Colon (tissue), 2 donors: ENCODE data around the gene FLT1.

Source experiments
- FAIRE-seq: peaks from 2 replicates; lab custom pipeline; 2012; peaks lifted over from hg19 to GRCh38; lab: Jason Lieb, UNC
- donor health status: control.
- donor health status: control.

FLT1 gene

DNA sequence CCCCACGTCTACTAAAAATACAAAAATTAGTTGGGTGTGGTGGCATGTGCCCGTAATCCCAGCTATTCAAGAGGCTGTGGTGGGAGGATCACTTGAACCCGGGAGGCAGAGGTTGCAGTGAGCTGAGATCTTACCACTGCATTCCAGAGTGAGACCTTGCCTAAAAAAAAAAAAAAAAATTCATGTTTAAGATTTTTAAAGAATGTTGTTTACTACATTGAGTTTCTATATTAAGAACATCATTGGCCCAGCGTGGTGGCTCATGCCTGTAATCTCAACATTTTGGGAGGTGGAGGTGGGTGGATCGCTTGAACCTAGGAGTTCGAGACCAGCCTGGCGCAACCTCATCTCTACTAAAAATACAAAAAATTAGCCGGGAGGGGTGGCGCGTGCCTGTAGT lies 31.9 kb upstream of the FLT1 start:
- no peak for FAIRE-seq

DNA sequence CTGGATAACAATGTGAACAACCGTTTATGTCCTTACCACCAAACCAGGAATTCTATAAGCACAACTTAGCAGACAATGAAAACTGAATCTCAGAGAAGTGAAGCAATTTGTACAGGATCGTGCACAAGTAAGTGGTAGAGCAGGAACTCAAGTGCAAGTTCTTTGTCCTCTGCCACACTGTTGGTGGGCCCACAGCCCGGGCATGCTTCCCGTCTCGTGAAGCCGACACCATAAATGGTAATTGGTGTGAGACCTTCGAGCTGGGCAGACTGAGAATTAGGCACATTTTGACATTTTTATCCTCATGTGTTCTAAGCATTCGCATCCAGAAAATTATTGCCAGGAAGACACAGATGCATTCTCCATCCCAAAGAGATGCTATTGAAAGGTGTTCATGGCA lies 27.9 kb upstream of the FLT1 start:
- no peak for FAIRE-seq

DNA sequence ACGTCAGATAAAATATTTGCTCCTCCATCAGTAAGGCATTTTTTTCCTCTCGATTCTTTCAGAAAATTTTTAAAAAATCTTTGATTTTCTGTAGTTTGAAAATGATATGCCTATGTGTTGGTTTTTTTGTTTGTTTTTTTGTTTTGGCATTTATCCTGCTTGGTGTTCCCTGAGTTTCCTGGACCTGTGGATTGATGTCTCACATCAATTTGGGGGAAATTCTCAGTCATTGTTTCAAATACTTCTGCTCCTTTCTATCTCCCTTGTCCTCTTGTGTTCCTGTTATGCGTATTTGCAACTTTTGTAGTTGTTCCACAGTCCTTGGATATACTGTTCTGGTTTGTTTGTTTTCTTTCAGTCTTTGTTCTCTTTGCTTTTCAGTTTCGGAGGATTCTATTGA lies 18.8 kb upstream of the FLT1 start:
- FAIRE-seq, result no peak

DNA sequence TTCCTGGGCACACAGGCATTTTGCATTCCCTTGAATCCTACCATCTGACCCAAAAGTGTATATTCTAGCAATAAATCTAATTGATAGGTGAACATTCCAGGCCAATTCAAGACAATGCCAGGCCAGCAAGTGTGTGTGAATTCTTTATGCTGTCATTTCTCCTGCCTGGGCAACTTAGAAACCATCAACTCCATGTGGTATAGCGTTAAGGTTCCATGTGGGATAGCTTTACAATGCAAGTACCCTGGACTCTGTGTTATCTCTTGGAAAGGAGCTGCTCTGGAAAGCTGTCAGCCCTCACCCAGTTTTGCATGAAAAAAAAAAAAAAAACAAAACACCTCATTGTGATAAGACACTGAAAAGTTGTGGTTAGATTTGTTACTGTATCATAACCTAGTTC lies 15.6 kb upstream of the FLT1 start:
- no peak for FAIRE-seq

DNA sequence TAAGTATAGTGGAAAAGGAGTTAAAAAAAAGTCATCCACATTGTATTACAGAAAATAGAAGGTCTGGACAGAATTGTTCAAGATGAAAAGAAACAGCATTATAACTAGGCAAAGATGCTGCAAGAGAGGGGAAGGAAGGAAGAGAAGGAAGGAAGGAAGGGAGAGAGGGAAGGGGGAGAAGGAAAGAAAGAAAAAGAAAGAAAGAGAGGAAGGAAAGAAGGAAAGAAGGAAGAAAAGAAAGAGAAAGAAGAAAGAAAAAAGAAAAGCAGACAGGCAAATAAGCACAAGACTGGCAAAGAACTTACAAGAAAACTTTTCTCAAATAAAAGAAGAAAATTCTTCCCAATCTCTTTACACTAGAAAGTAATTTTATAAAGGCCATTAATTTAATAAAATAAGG lies 15.1 kb upstream of the FLT1 start:
- FAIRE-seq, result no peak

DNA sequence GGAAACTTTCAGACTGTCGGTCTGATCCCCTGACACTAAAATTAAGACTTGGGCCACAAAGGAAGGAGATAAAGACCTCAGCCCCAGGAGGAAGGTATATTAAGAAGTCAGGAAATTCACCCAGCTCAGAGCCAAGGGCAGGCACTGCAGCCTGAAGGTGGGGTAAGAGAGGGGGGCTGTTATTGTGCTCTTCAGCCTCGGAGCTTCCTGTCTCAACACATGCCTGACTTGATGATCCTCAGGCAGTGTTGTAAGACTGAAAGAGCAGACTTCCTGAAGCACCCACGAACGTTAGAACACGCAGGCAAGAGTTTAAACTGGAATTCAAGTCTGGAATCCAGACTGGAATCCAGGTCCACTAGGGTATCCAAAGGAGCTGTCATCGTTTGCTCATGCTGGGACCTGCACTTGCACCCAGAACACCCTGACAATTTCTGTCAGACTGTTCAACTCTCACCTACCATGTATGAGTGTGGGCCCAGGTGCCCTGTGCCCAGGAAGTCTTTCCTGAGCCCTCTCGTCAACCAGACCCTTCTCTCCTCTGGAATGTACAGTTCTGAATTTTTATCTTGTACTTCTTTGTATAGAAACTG lies 10.7 kb upstream of the FLT1 start:
- no peak for FAIRE-seq

DNA sequence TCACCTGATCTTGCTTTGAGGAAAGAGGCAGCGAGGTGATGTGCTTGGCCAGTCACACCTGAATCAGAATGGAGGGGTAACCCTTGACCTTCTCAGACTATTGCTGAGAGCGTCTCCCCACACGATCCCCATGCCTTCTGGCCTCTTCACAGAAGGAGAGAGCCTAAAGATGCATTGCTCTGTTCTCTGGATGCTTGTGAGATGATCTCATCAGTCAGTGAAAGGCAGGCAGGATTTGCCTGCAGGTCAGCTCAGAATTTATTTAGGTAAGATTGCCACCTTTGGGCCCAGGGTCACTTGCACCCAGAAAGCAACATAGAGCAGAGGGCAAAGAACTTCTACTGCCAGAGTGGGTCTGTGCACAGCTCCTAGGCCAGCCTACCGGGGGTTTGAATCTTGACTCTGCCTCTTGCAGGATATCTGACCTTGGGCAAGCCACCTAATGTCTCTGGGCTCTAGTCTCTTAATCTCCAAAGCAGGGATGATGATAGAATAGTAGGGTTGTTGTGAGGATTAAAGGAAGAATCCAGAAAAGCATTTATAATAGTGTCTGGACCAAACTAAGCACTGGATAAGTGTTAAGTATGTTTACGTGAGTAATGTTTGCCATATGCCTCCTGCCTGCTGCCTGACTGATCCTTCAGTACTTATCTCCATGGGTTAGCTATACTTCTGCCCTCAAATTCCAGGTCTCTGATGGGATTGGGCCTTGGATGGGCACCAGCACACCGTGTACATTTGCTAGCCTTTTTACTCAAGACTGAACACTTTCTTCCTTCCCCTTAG lies 8.4 kb upstream of the FLT1 start:
- no peak for FAIRE-seq

DNA sequence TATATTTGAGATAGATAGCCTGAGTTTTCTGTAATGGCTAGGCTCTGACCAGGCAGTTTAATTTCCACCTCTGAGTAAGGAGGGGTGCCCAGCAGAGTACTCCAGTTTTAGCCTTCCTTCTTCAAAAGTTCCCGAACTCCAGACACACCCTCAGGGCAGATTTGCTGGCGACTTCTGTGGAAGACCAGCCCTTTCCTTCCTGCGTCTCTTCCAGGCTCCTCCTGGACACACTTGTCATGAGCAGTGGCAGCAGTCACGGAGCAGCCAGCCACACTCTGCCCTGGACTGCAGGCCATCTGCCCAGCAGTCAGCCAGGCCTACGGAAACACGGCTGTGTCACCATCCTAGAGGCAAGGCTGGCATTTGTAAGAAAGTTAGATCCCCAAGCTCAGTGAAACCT lies 6.6 kb upstream of the FLT1 start:
- FAIRE-seq, result no peak

DNA sequence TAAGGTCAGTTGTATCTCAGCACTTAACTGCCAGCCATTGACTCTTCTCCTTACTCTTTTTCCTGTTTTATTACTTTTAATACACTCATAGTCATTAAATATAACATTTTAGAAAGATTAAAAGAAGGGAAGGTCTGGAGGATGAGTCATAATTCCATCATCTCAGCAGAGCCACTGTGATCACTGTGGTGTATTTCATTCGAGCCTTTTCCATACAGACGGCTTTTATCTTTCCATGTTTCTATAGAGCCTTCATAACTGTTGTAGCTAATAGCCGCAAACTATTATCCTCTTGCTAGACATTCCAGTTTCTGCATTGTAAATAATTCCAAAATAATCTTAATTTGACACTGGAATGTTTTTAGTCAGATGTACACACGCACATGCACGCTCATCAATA lies 4.7 kb upstream of the FLT1 start:
- no peak for FAIRE-seq

DNA sequence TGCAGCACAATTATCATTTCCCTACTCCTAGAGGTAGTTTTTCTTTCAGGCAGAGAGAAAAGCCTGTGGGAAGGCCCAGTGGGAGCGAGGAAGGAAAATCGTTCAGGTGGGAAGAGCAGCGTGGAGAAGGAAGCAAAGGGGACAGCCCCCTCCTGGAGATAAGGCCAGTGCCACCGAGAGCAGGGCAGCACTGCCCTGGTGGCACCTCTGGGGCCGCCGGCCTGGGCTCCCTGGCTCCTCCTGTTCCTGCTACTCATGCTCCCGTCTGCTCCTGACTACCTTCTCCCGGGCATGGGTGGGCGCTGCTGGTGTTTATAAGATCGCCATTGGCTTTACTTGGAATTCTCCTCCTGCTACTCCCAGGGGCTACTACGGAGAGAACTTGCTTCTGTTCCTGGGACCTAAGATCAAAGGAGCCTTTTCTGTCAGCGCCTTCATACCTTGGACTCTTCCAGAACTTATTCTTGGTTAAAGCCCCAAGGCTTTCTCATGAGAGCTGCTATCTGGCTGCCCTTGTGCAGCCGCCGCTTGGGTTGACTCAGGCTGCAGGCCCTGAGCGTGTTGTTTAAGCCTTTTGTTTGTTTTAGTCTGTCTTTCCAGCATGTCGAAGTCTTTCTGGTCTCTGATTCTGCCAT lies 3.7 kb upstream of the FLT1 start:
- FAIRE-seq, result no peak

DNA sequence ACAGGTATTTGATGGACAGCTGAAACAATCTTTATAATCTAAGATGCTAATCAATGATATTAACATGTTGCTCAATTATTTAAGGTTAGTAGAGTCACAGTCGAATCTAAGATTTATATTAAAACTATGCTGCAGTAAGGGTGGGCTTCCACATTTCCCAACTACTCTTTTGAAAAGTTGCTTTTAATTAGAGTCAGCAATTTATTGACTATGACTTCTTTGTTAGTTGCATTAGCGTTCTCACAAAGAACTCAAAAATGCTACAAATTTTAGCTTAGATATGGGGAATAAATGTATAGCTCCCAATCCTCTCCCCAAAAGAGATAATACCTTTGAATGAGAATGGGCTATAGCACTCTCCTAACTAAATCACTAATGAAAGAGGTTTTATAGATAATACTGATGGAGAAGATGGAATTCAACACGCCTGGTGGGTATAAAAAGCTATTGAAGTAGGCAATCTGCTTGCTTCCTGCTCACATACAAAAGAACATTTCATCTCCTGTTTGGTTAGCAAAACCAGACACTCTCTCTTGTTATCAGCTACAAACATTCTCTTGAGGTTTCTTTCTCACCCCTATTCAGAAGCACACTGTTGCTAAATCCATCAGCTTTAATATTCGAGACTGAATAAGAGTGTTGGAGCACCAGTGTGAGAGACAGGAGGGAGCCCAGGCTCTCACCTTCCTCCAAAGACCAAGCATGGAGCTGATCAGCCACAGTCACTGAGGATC lies 2.4 kb upstream of the FLT1 start:
- no peak for FAIRE-seq

DNA sequence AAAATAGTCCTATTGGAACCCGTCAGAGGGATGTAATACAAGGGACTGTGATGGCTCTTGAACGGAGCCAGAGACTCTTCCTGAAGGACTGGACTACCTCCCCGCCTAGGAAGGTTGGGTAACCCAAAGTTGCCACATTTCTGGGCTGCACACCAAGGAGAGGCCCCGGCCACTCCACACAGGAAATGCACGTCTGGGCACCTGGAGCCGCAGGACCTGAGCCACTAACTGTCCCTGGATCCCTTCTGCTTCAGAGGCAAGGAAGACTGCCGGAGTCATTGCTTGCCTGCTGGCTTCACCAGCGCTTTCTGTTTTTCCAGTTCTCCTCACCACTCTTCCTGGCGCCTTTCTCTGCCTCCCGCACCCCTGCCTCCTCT lies 1.2 kb upstream of the FLT1 start:
- FAIRE-seq, result no peak

DNA sequence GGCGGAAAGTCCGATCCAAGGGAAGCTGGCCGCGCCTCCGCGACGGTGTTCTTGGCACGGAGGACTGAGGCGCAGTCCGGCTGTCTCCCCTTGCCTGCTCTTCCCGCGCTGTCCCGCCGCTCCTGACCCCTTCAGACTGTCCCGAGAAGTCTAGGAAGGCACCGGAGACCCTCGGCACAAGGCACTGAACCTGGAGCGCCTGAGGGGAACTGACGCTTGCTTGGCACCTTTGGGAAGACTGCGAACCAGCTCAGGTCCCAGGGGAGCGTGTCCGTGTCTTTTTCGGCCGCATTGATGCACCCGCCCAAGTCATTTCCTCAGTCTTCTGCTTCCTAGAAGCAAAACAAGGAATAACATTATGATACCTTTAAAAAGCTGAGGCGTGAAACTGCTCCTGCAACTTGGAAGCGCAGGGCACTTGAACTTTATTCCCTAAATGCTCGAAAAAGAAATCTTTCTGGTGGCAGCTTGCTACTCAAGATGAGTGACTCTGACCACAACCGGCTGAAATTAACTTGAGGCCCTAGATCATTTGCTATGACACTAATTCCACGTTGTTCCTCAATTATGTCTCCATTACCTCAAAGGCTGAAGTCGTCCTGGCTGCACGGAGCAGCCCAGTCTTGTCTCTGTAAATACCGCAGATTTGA lies 735 bp upstream of the FLT1 start:
- no peak for FAIRE-seq

DNA sequence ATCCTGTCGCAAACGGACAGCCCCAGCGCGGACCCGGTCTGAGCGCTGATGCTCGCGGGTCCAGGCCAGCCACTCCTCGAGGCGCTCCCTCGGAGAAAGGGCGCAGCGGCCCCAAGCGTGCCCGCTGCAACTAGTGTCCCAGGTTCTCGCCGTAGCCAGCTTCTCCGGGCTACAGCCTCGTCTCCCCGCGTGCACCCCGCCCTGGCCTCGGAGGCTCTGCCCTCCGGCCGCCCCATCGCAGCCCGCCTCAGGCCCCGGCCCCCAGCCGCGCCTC lies 487 bp downstream of the FLT1 start:
- FAIRE-seq, result no peak

DNA sequence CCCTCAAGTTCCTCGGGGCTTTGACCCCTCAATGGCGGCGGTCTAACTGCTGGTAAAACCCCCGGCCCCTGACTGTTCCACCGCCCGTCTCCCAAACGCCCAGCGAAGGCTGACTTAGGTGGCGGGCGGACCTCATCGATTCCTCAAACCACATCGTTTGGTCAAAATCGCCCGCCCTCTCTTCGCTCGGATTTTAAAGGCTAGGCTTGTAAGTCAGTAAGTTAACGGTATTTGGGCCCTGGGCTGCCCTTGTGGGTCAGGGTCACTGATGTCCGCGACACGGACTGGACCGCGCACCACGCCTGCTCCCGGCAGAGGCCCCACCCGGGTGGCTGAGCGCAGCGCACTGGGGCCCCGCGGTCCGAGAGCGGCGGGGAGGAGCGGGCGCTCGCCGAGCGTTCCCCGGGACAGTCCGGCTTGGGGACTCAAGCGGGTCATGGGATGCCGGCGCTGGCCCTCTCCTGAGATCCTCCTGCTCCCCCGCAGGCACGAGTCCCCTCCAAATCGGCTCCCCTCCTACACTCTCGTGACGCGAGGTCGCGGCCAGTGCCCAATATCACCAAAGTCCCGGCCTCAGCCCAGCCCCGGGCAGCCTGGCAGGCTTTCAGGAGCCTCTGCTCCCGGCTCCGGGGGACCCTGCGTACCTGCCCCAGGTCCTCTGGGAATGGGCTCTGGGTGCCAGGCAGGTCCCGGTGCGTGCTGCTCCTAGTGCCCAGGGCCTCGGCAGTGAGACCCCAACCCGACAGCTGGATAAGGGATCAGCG lies 1.0 kb downstream of the FLT1 start:
- FAIRE-seq, result no peak

DNA sequence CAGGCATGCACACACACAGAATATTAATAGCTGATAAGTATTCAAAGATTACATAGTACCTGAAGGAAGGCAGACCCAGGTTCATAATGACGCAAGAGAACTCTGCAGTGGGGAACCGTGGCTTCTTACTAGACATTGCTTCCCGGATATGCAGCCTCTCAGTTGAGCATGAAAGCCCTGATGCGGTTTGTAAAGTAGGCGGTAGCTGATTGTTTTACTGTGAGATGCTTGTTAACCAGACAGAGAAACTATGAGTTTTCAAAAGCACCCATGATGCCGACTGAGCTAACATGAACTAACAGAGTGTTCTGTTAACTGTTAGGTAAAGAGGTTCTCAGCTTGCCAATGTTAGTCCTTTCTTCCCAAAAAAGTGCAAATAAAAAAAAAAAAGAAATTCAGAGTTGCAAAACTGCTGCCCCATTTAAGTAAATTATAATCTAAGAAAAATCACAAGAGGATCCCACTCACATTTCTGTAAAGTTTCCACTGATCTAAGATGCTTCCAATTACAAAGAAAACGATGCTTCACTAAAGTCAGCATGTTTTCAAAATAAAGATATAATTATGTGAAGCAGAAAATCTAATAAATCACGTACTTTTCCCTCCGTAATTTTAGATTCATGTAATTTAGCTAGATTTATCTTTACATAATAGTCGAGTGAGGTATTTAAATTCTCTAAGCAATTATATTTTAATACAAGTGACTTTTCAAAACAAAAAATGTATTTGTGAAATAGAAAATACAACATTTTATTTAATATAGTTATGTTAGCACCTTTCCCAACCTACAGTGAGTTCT lies 2.2 kb downstream of the FLT1 start:
- no peak for FAIRE-seq

DNA sequence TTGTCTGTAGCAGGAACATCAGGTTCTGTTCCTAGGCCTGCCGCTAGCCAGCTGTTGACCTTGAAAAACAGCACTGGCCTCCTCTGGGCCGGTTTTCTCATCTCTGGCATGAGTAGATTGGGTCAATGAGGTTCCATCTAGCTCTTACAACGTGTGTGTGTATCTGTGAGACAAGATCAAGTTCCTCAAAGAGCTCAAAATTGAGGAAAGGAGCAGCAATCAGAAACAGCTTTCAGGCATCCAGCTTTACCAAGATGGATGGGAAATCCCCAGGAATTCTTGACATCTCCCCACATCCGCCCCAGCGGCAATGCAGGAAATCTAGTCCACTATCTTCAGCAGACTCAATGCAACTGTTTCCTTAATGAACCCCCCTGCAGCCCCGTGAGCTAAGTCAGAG lies 4.9 kb downstream of the FLT1 start:
- FAIRE-seq, result no peak

DNA sequence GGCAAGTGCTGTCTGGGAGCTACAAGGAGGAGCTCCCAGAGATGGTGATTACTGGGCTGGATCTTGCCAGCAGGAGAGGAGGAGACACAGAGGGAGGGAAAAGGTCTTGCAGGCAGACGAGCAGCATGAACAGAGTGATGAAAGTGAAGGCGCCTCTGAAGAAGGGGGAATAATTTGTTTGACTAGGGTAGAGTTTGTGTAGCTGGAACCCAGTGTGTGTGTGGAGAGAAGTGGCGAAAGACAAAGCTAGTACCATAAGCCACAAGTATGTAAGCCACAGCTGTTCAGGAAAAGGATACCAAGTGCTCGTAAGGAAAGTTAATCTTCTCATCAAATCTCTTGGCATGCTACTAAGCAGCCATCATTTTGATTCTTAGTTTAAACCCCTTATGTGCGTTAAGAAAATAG lies 5.4 kb downstream of the FLT1 start:
- FAIRE-seq, result no peak

DNA sequence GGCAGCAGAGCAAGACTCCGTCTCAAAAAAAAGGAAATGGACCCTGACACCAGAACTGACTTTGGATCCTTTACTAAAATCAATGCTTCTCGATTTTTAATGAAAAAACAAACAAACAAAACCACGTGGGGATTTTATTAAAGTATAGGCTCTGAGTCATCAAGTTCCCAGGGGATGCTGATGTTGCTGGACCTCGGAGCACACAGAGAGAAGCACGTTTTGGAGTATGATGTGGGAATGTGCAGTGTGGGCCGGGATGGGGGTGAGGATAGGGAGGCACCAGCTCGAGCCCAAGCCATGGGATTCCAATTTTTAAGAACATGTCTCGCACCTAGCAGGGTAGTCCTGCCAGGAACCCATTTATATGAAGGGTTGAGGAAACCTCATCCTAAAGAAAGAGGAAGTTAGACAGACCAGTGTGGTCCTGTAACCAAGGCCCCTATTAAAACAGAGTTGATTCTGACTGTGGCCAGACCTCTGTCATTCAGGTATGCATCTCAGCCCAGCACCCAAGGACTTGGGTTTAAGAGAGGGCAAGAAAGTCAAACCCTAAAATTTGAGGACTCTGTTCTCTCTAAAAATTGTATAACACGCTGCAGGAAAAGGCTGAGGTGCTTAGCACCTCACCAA lies 6.4 kb downstream of the FLT1 start:
- FAIRE-seq, result no peak

DNA sequence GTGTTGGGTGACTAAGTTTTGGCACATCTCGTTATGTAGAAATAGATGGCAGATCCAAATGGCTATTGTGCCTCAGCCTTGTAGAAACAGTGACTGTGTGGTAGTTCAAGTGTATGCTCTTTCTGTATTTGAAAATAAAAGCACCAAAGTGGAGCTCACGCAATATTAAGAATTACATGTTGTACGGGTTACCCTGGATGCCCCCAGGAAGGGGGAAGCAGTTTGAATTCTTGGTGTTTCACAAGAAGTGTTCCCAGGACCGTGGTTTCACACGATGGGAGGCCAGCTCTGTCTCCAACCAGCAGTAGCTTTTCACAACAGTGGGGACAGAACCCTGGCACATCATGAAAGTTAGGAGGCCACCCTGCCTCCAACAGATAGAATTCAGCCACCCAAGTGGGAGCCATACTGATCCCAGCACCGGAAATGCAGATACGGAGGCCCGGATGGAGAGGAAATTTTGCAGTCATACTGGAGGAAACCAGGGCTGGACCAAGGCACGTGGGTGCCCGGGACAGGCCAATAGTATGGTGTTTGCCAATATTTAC lies 8.9 kb downstream of the FLT1 start:
- no peak for FAIRE-seq

DNA sequence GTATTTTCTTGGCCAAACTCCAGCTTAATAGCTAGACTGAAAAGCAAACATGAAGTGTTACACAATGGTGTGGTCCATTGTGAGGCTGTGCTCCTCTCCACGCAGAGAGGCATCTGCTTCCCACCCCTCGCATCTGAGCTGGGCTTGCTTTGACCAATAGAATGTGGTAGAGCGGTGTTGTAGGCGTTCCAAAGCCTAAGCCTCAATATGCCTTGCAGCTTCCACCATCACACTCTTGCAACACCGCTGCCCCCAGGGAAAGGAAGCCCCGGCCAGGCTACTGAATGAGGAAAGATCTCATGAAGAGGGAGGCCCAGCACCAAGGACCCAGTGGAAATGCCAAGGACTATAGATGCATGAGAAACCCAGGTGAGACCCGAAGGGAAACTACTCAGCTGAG lies 9.4 kb downstream of the FLT1 start:
- FAIRE-seq, result no peak
